Naive thymus-derived CD4-positive, alpha-beta T cell (primary cell): ENCODE data around the gene TTLL12. TPM values are rescaled to one million over a fixed set of nuclear protein-coding genes. Genes with fewer than 3 reads are reported as not detected.

Experiments used
- ATAC-seq: fragments of 150-1000 bp; cut with Tn5 transposase; 2 replicates; pipeline ENCODE4 v1.10.0; 2021; ENCODE audit warnings: mild to moderate bottlenecking, moderate library complexity
- CTCF ChIA-PET: fragments of 350-600 bp; sonication (Branson Sonifier 250); formaldehyde crosslinking; loops from one replicate; lab custom pipeline; 2021; ENCODE audit warnings: antibody characterized with exemption; lab: Charles Lee
- POLR2A ChIA-PET: fragments of 350-600 bp; sonication (Branson Sonifier 250); formaldehyde crosslinking; loops from one replicate; lab custom pipeline; 2021; ENCODE audit warnings: antibody characterized with exemption, inconsistent platforms; lab: Charles Lee
- DNase-seq, 9 donors: peaks; one replicate each; pipeline versions ENCODE4 v3.0.0 to v3.0.0-alpha.2; 2020 to 2022; ENCODE audit warnings: mixed read lengths in 1 of 9
- H3K27ac ChIP-seq: one replicate; pipeline ENCODE4 v1.7.0; 2013; ENCODE audit warnings: mild to moderate bottlenecking, low read depth, low read length, moderate library complexity
- H3K27me3 ChIP-seq, 2 donors: one replicate each; pipeline ENCODE4 v1.7.0; 2013; ENCODE audit warnings: low read length in 2 of 2, mild to moderate bottlenecking in 2 of 2, moderate library complexity in 2 of 2; ENCODE audit not compliant: control insufficient read depth in 2 of 2, insufficient read depth in 2 of 2
- H3K36me3 ChIP-seq, 3 experiments: 1 replicate in 2 of 3; 2 replicates in 1 of 3; pipeline ENCODE4 v1.7.0; 2013; ENCODE audit warnings: low read length in 3 of 3, mild to moderate bottlenecking in 3 of 3, moderate library complexity in 1 of 3; ENCODE audit not compliant: insufficient read depth in 3 of 3, control insufficient read depth in 2 of 3
- H3K4me1 ChIP-seq, 2 donors: one replicate each; pipeline ENCODE4 v1.7.0; 2013; ENCODE audit warnings: low read length in 2 of 2, mild to moderate bottlenecking in 2 of 2, moderate library complexity in 1 of 2; ENCODE audit not compliant: control insufficient read depth in 2 of 2, insufficient read depth in 2 of 2
- H3K4me3 ChIP-seq: 2 replicates; pipeline ENCODE4 v1.7.0; 2013; ENCODE audit warnings: mild to moderate bottlenecking, low read length
- H3K9me3 ChIP-seq, 3 experiments: 1 replicate in 2 of 3; 2 replicates in 1 of 3; pipeline ENCODE4 v1.7.0; 2013; ENCODE audit warnings: low read length in 3 of 3; ENCODE audit not compliant: control insufficient read depth in 2 of 3
- H3K27ac Mint-ChIP-seq, 9 donors: one replicate each; pipeline ENCODE4 v1.8.0; 2020 to 2022; ENCODE audit warnings: mixed read lengths in 9 of 9, mild to moderate bottlenecking in 8 of 9, moderate library complexity in 5 of 9, inconsistent platforms in 2 of 9
- H3K27me3 Mint-ChIP-seq, 5 donors: one replicate each; pipeline ENCODE4 v1.8.0; 2021 to 2022; ENCODE audit warnings: mixed read lengths in 5 of 5, mild to moderate bottlenecking in 1 of 5
- H3K36me3 Mint-ChIP-seq, 5 donors: one replicate each; pipeline ENCODE4 v1.8.0; 2020 to 2022; ENCODE audit warnings: mixed read lengths in 5 of 5, mild to moderate bottlenecking in 3 of 5, inconsistent platforms in 1 of 5
- H3K4me1 Mint-ChIP-seq, 7 donors: one replicate each; pipeline ENCODE4 v1.8.0; 2020 to 2022; ENCODE audit warnings: mixed read lengths in 7 of 7, mild to moderate bottlenecking in 3 of 7, inconsistent platforms in 1 of 7
- H3K4me3 Mint-ChIP-seq, 10 donors: one replicate each; pipeline ENCODE4 v1.8.0; 2020 to 2022; ENCODE audit warnings: mild to moderate bottlenecking in 10 of 10, mixed read lengths in 10 of 10, moderate library complexity in 6 of 10, inconsistent platforms in 2 of 10
- H3K9me3 Mint-ChIP-seq, 11 donors: one replicate each; pipeline ENCODE4 v1.8.0; 2020 to 2022; ENCODE audit warnings: mixed read lengths in 11 of 11, mild to moderate bottlenecking in 4 of 11, inconsistent platforms in 1 of 11, moderate library complexity in 1 of 11
- intact Hi-C, 2 donors: fragments of 100-400 bp; cut with micrococcal nuclease; formaldehyde crosslinking; loops; one replicate each; pipeline ENCODE4 v1.15.1; 2023
- polyA plus RNA-seq, 2 donors: library from polyadenylated mRNA; unstranded; fragments of 300-500 nt; fragmentation: Illumina TruSeq; gene quantifications; one replicate each; pipeline ENCODE4 v1.2.3, GENCODE V29; 2021
- total RNA-seq, 6 experiments: library from RNA in 5 of 6; stranded (reverse) in 5 of 6; gene quantifications; 1 replicate in 5 of 6; 2 replicates in 1 of 6; pipeline ENCODE4 v1.2.3 and lab custom pipeline; 2021 to 2026

Gene TTLL12
- total and polyA plus RNA-seq, 7 experiments from 2014 or later: 15.6 to 43.7 (median 28.2) TPM

DNA sequence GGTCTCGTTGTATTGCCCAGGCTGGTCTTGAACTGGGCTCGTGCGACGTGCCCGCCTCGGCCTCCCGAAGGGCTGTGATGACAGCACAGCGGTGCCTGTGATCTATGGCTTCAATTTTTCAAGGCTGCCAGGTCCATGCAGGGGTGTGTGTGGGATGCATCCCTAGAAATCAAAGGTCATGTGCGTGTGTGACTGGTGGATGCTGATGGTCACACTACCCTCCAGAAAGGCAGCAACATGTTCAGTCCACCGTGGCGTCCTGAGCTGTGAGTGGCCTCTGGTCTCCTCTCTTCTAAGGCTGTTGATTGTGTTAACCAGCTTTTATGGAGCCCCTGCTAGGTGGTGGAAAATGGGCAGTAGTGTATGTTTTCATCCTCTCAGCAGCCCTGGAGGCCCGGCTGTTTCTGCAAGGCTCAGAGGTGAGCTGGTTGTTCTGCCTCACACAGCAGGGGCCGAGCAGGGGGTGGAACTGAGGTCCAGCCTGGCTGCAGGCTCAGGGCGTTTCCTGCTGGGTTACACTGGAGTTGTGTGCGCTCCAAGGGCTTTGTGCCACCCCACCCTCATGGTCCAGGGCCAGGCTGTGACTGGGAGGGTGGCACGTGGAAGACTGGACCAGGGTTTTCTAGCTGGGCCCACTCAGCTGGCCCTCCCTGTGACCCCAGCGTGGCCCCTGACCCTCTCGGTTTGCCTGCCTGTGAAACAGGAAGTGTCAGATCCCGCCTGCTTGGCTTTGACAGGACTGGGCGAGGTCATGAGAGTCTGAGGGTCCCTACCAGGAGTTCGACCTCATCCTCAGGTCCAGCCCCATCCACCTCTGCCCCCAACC lies 68.7 kb downstream of the TTLL12 start:
- Histone ChIP-seq H3K9me3 (no peaks in the 10 kb centered on the region), H3K27me3 (no peaks in the 10 kb centered on the region), H3K36me3 (no peaks in the 10 kb centered on the region), H3K27ac (no peak overlapping the region), H3K4me1 (no peaks in the 10 kb centered on the region), H3K4me3 (no peak overlapping the region)
- intact Hi-C loops: no loop called here
- Mint-ChIP-seq H3K9me3 (no peaks in the 10 kb centered on the region), H3K4me1 (peaks cover 0 to 4% (median 0%) of the 10 kb centered on the region in 7 donors), H3K36me3 (no peaks in the 10 kb centered on the region), H3K27me3 (peaks cover 0 to 10% (median 0%) of the 10 kb centered on the region in 5 donors), H3K27ac (no peak overlapping the region), H3K4me3 (no peak overlapping the region)
- ChIA-PET CTCF (interaction anchor here (0.6 kb wide), 1 partner anchor 27 kb away, joined by 3 read pairs; no protein-coding TSS in a partner anchor), POLR2A (no interaction called here)
- ATAC-seq: no peak
- no peak for DNase-seq

GRCh38 chr22:43116932-43117331 lies 70.0 kb downstream of the TTLL12 start:
- no peak overlapping the region for H3K27ac Mint-ChIP-seq
- peaks cover 0 to 4% (median 0%) of the 10 kb centered on the region in 7 donors for H3K4me1 Mint-ChIP-seq
- DNase-seq: no peak
- ATAC-seq: no peak
- H3K4me1 ChIP-seq: no peaks in the 10 kb centered on the region
- H3K27ac ChIP-seq: no peak overlapping the region
- H3K27me3 ChIP-seq: no peaks in the 10 kb centered on the region
- peaks cover 0 to 23% (median 0%) of the 10 kb centered on the region in 5 donors for H3K27me3 Mint-ChIP-seq
- H3K36me3 Mint-ChIP-seq: no peaks in the 10 kb centered on the region
- H3K4me3 ChIP-seq: no peak overlapping the region
- H3K9me3 Mint-ChIP-seq: no peaks in the 10 kb centered on the region
- H3K9me3 ChIP-seq: no peaks in the 10 kb centered on the region
- ChIA-PET CTCF (no interaction called here), POLR2A (interaction anchor here (0.6 kb wide), 1 partner anchor 9 kb away, joined by 10 read pairs; no protein-coding TSS in a partner anchor)
- H3K4me3 Mint-ChIP-seq: no peak overlapping the region
- H3K36me3 ChIP-seq: no peaks in the 10 kb centered on the region
- intact Hi-C loops: no loop called here

Other genes with a start within 250 kb of the TTLL12 start
- gene PACSIN2, start 172.0 kb downstream of the TTLL12 start, total RNA-seq: 10 to 100 TPM; 27.6 to 62.5 (median 38.1) TPM
- 10 to 100 TPM; 26.6 to 36.3 TPM for gene PACSIN2, start 172.0 kb downstream of the TTLL12 start, polyA plus RNA-seq
- gene TTLL1, start 97.7 kb downstream of the TTLL12 start, total RNA-seq: 1 to 10 TPM; 4.6 to 7.7 (median 6.9) TPM
- gene TTLL1, start 97.7 kb downstream of the TTLL12 start, polyA plus RNA-seq: 10 to 100 TPM; 10.6 to 16.1 TPM
- 1 to 10 TPM; 1.1 to 2.6 (median 1.4) TPM for gene BIK, start 76.4 kb downstream of the TTLL12 start, total RNA-seq
- gene BIK, start 76.4 kb downstream of the TTLL12 start, polyA plus RNA-seq: 1 to 10 TPM; 2.2 to 4.3 TPM
- gene MCAT, start 43.7 kb downstream of the TTLL12 start, total RNA-seq: 10 to 100 TPM in 3 of 5 experiments, 1 to 10 TPM in 2; 7.1 to 17.9 (median 10.5) TPM
- 10 to 100 TPM in 1 of 2 donors, 1 to 10 TPM in 1; 8.9 to 11.7 TPM for gene MCAT, start 43.7 kb downstream of the TTLL12 start, polyA plus RNA-seq
- 100 to 1,000 TPM in 2 of 5 experiments, 10 to 100 TPM in 3; 56.1 to 190 (median 61.5) TPM for gene TSPO, start 35.6 kb downstream of the TTLL12 start, total RNA-seq
- gene TSPO, start 35.6 kb downstream of the TTLL12 start, polyA plus RNA-seq: 100 to 1,000 TPM; 341 to 357 TPM
- gene SCUBE1, start 156.2 kb upstream of the TTLL12 start, total RNA-seq: under 1 TPM in 3 of 5 experiments, not detected in 2; 0.11 to 0.27 (median 0.19) TPM
- not detected for gene SCUBE1, start 156.2 kb upstream of the TTLL12 start, polyA plus RNA-seq
- not detected for gene MPPED1, start 224.9 kb upstream of the TTLL12 start, total RNA-seq
- not detected for gene MPPED1, start 224.9 kb upstream of the TTLL12 start, polyA plus RNA-seq